Liver (tissue), 9 donors: ENCODE measurements around the gene LEMD2. TPM values are rescaled to one million over a fixed set of nuclear protein-coding genes. Genes with fewer than 3 reads are reported as not detected.

Experiments used
- DNase-seq: peaks from one replicate; pipeline ENCODE4 v3.0.0-alpha.2; 2017; ENCODE audit warnings: low spot score
- H3K27ac ChIP-seq, 2 donors: one replicate each; pipeline ENCODE4 v1.7.0; 2013; ENCODE audit warnings: inconsistent platforms in 2 of 2, low read length in 2 of 2, control low read depth in 1 of 2, low read depth in 1 of 2, mild to moderate bottlenecking in 1 of 2
- H3K27me3 ChIP-seq, 4 donors: one replicate each; pipeline versions ENCODE4 v1.6.1 to v1.7.0; 2013; ENCODE audit warnings: low read length in 3 of 4, inconsistent platforms in 1 of 4, mild to moderate bottlenecking in 1 of 4, moderate library complexity in 1 of 4; ENCODE audit not compliant: control insufficient read depth in 4 of 4, insufficient read depth in 4 of 4
- H3K36me3 ChIP-seq, 4 donors: one replicate each; pipeline versions ENCODE4 v1.6.1 to v1.7.0; 2013; ENCODE audit warnings: low read length in 3 of 4, mild to moderate bottlenecking in 3 of 4, low read depth in 1 of 4, moderate library complexity in 1 of 4; ENCODE audit not compliant: control insufficient read depth in 4 of 4, insufficient read depth in 3 of 4
- H3K4me1 ChIP-seq, 4 donors: one replicate each; pipeline versions ENCODE4 v1.6.1 to v1.7.0; 2013; ENCODE audit warnings: low read length in 3 of 4, mild to moderate bottlenecking in 3 of 4, moderate library complexity in 1 of 4; ENCODE audit not compliant: control insufficient read depth in 4 of 4, insufficient read depth in 4 of 4
- H3K4me3 ChIP-seq, 3 donors: one replicate each; pipeline versions ENCODE4 v1.6.1 to v1.7.0; 2013; ENCODE audit warnings: low read length in 3 of 3, control low read depth in 1 of 3, low read depth in 1 of 3, mild to moderate bottlenecking in 1 of 3
- H3K9ac ChIP-seq, 2 donors: one replicate each; pipeline ENCODE4 v1.7.0; 2013; ENCODE audit warnings: low read length in 2 of 2, mild to moderate bottlenecking in 2 of 2, moderate library complexity in 2 of 2, control low read depth in 1 of 2, low read depth in 1 of 2
- H3K9me3 ChIP-seq, 4 donors: one replicate each; pipeline versions ENCODE4 v1.6.1 to v1.7.0; 2013; ENCODE audit warnings: low read length in 3 of 4; ENCODE audit not compliant: control insufficient read depth in 4 of 4
- EGR1 ChIP-seq, 2 donors: IDR thresholded peaks; 2 replicates each; pipeline ENCODE4 v1.6.1; 2016 to 2018; ENCODE audit warnings: antibody characterized with exemption in 2 of 2, low read depth in 2 of 2
- FOXA1 ChIP-seq: IDR thresholded peaks from 2 replicates; pipeline ENCODE4 v1.6.1; 2016; ENCODE audit warnings: antibody characterized with exemption
- FOXA2 ChIP-seq: IDR thresholded peaks from 2 replicates; pipeline ENCODE4 v1.6.1; 2016; ENCODE audit warnings: antibody characterized with exemption
- GABPA ChIP-seq, 2 donors: IDR thresholded peaks in 1 of 2; conservative IDR thresholded peaks in 1 of 2; 2 replicates each; pipeline ENCODE4 v1.6.1; 2016; ENCODE audit warnings: antibody characterized with exemption in 2 of 2, mild to moderate bottlenecking in 1 of 2, moderate library complexity in 1 of 2
- HNF4A ChIP-seq, 2 donors: conservative IDR thresholded peaks; 2 replicates each; pipeline ENCODE4 v1.6.1; 2016; ENCODE audit warnings: antibody characterized with exemption in 2 of 2, mild to moderate bottlenecking in 2 of 2
- HNF4G ChIP-seq: IDR thresholded peaks from 2 replicates; pipeline ENCODE4 v1.6.1; 2016; ENCODE audit warnings: antibody characterized with exemption
- JUND ChIP-seq, 2 donors: IDR thresholded peaks; 2 replicates each; pipeline ENCODE4 v1.6.1; 2016; ENCODE audit warnings: antibody characterized with exemption in 2 of 2
- NR2F2 ChIP-seq: IDR thresholded peaks from 2 replicates; pipeline ENCODE4 v1.6.1; 2016; ENCODE audit warnings: antibody characterized with exemption
- RAD21 ChIP-seq, 2 donors: IDR thresholded peaks; 2 replicates each; pipeline ENCODE4 v1.6.1; 2016; ENCODE audit warnings: antibody characterized with exemption in 2 of 2, mild to moderate bottlenecking in 2 of 2
- RXRA ChIP-seq, 2 donors: IDR thresholded peaks; 2 replicates each; pipeline ENCODE4 v1.6.1; 2017 to 2018; ENCODE audit warnings: antibody characterized with exemption in 2 of 2, mild to moderate bottlenecking in 1 of 2
- SP1 ChIP-seq: IDR thresholded peaks from 2 replicates; pipeline ENCODE4 v1.6.1; 2018; ENCODE audit warnings: antibody characterized with exemption, mild to moderate bottlenecking
- TAF1 ChIP-seq: conservative IDR thresholded peaks from 2 replicates; pipeline ENCODE4 v1.6.1; 2016; ENCODE audit warnings: antibody characterized with exemption, mild to moderate bottlenecking
- YY1 ChIP-seq: IDR thresholded peaks from 2 replicates; pipeline ENCODE4 v1.6.1; 2016; ENCODE audit warnings: antibody characterized with exemption, mild to moderate bottlenecking
- WGBS: extraction: QIAGEN DNeasy Blood & Tissue Kit; methylation state at CpG from one replicate; pipeline ENCODE4 v1.1.7; 2013; 5-methylcytosine and 5-hydroxymethylcytosine counted together
- polyA plus RNA-seq, 2 donors: library from polyadenylated mRNA; stranded (reverse) in 1 of 2; unstranded in 1 of 2; fragments of 200-250 nt in 1 of 2; fragments of >200 nt in 1 of 2; fragmentation: Nextera tagmentation in 1 of 2; extraction: Ambion mirVana in 1 of 2; gene quantifications; one replicate each; pipeline versions ENCODE4 v1.2.1 to v1.2.3, GENCODE V29; 2013 to 2015
- total RNA-seq, 2 donors: library from RNA; depleted of rRNA; stranded (reverse); fragments of >200 nt; gene quantifications; one replicate each; pipeline ENCODE4 v1.2.3, GENCODE V29; 2014
- TF ChIP-seq, protein P1 (sequence below): IDR thresholded peaks from 2 replicates; pipeline ENCODE4 v1.6.1; 2016; ENCODE audit warnings: antibody characterized with exemption, mild to moderate bottlenecking
- TF ChIP-seq, protein P2 (sequence below): IDR thresholded peaks from 2 replicates; pipeline ENCODE4 v1.6.1; 2016; ENCODE audit warnings: antibody characterized with exemption
- TF ChIP-seq, protein P3 (sequence below): IDR thresholded peaks from 2 replicates; pipeline ENCODE4 v1.6.1; 2016; ENCODE audit warnings: antibody characterized with exemption
- TF ChIP-seq, protein P4 (sequence below): IDR thresholded peaks from 2 replicates; pipeline ENCODE4 v1.6.1; 2016; ENCODE audit warnings: antibody characterized with exemption
- donor health status: healthy.
- donor health status: healthy.
- donor health status: healthy.
- donor health status: healthy.
- donor health status: healthy.

The LEMD2 gene
- total and polyA plus RNA-seq, 4 donors, result 6.5 to 23.1 (median 16.6) TPM

DNA sequence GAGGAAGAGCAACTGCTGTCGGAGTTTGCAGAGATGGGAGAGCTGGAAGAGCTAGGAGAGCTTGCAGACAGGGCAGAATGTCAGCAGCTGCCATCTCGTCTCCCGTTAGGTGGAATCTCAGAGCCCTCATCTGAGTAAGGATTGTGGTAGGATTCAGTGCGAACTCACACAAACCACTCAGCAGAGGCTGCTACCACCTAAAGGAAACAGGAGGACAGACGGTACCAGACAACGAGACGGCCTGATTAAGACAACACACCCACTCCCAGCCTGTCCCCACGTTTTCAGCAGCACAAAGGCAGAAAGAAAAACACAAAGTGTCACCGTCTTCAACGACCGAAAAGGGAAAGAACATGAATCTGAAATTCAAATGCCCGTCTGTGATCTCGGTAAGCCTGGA is 4.1 kb downstream of the LEMD2 start (continued):
- TF ChIP-seq, protein P1, sequence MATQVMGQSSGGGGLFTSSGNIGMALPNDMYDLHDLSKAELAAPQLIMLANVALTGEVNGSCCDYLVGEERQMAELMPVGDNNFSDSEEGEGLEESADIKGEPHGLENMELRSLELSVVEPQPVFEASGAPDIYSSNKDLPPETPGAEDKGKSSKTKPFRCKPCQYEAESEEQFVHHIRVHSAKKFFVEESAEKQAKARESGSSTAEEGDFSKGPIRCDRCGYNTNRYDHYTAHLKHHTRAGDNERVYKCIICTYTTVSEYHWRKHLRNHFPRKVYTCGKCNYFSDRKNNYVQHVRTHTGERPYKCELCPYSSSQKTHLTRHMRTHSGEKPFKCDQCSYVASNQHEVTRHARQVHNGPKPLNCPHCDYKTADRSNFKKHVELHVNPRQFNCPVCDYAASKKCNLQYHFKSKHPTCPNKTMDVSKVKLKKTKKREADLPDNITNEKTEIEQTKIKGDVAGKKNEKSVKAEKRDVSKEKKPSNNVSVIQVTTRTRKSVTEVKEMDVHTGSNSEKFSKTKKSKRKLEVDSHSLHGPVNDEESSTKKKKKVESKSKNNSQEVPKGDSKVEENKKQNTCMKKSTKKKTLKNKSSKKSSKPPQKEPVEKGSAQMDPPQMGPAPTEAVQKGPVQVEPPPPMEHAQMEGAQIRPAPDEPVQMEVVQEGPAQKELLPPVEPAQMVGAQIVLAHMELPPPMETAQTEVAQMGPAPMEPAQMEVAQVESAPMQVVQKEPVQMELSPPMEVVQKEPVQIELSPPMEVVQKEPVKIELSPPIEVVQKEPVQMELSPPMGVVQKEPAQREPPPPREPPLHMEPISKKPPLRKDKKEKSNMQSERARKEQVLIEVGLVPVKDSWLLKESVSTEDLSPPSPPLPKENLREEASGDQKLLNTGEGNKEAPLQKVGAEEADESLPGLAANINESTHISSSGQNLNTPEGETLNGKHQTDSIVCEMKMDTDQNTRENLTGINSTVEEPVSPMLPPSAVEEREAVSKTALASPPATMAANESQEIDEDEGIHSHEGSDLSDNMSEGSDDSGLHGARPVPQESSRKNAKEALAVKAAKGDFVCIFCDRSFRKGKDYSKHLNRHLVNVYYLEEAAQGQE, result no peak
- TF ChIP-seq RXRA (IDR thresholded peaks at IDR 0.05), result no peak
- TF ChIP-seq, protein P2, sequence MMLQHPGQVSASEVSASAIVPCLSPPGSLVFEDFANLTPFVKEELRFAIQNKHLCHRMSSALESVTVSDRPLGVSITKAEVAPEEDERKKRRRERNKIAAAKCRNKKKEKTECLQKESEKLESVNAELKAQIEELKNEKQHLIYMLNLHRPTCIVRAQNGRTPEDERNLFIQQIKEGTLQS, result no peak
- no peak for TF ChIP-seq EGR1 (IDR thresholded peaks at IDR 0.05; ENCODE audit: low read depth in 2 of 2)
- no peak for TF ChIP-seq HNF4G
- no peak for TF ChIP-seq FOXA1
- no peak for TF ChIP-seq GABPA (IDR thresholded peaks at IDR 0.05 in 1 of 2, conservative IDR thresholded peaks at IDR 0.05 in 1 of 2)
- no peak for TF ChIP-seq YY1
- no peak for TF ChIP-seq FOXA2
- no peak for TF ChIP-seq TAF1
- TF ChIP-seq NR2F2, result no peak
- TF ChIP-seq RAD21 (IDR thresholded peaks at IDR 0.05), result no peak

DNA sequence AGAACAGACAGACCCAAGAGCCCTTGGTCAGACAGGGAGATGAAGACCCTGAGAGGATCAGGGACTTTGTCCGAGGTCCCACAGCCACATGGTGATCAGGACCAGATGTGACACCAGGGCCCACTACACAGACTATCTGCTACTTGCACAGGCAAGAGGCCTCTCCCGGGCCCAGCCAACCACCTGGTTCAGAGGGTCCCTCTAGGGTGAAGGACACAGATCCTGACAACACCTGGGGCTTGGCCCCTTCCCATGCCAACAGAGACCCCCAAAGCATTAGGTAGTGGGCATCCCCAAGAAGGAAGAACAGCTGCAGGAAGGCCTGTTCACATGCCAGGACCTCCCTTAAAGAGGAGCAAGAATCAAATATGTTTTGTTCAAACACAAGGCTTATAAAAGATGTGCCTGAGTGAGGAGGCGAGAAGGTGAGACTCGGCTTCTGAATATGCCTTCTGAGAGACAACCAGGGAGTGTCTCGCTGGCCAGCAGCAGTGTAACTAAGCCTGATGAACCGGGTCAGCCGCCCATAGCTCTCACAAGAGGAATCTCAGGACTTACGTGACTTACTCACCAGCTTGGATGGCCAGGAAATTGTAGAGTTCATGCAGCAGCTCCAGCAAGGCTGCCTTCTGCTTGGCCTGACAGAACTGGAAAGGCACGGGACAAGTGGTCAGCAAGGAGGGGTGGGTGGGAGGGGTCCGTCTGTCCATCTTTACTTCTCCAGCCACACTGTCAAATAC is 5.0 kb downstream of the LEMD2 start:
- H3K27me3 ChIP-seq, result no peaks in the 10 kb centered on the region
- DNase-seq, result no peak
- WGBS, result 96% methylated on average over 10 of the region's 10 CpGs
- peaks cover 1 to 20% (median 15%) of the 10 kb centered on the region in 4 donors for H3K4me1 ChIP-seq
- TF ChIP-seq TAF1 (no peak), NR2F2 (no peak)
- no peak overlapping the region for H3K27ac ChIP-seq
- no peaks in the 10 kb centered on the region for H3K9me3 ChIP-seq
- peaks cover 17 to 45% (median 30%) of the 10 kb centered on the region in 4 donors for H3K36me3 ChIP-seq
- no peak overlapping the region for H3K4me3 ChIP-seq
- H3K9ac ChIP-seq, result no peak overlapping the region

DNA sequence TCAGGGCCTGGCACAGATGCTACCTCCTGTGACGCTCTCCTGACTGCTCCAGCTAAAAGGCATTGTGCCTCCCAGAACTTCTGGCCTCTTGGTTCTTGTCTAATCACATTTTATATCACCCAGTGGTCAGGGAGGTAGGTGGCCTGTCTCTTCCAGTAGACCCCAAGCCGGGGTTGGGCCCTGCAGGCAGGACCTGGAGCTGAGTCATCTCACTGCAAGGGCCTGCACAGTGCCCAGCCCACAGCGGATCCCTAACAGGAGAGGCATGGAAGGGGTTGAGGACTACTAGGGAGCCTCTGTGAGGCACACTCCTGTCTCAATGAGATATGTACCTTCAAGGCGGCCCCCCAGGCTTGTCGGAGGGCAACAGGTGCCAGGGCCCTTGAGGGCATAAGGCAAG is 6.4 kb downstream of the LEMD2 start:
- Histone ChIP-seq H3K27me3 (no peaks in the 10 kb centered on the region), H3K4me3 (no peak overlapping the region), H3K27ac (no peak overlapping the region), H3K9ac (no peak overlapping the region), H3K36me3 (peaks cover 28 to 59% (median 43%) of the 10 kb centered on the region in 4 donors), H3K4me1 (peaks cover 1 to 14% (median 10%) of the 10 kb centered on the region in 4 donors), H3K9me3 (no peaks in the 10 kb centered on the region)
- DNase-seq, result no peak
- 98% methylated on average over 5 of the region's 5 CpGs for WGBS
- TF ChIP-seq EGR1 (IDR thresholded peaks at IDR 0.05; ENCODE audit: low read depth in 2 of 2), result no peak
- no peak for TF ChIP-seq GABPA (IDR thresholded peaks at IDR 0.05 in 1 of 2, conservative IDR thresholded peaks at IDR 0.05 in 1 of 2)
- TF ChIP-seq, protein P3, sequence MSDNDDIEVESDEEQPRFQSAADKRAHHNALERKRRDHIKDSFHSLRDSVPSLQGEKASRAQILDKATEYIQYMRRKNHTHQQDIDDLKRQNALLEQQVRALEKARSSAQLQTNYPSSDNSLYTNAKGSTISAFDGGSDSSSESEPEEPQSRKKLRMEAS, result no peak
- TF ChIP-seq SP1, result no peak
- TF ChIP-seq FOXA2, result no peak
- no peak for TF ChIP-seq FOXA1
- no peak for TF ChIP-seq HNF4A (conservative IDR thresholded peaks at IDR 0.05)
- no peak for TF ChIP-seq NR2F2
- TF ChIP-seq RXRA (IDR thresholded peaks at IDR 0.05), result no peak
- TF ChIP-seq, protein P1, result no peak
- TF ChIP-seq RAD21 (IDR thresholded peaks at IDR 0.05), result no peak
- TF ChIP-seq, protein P4, sequence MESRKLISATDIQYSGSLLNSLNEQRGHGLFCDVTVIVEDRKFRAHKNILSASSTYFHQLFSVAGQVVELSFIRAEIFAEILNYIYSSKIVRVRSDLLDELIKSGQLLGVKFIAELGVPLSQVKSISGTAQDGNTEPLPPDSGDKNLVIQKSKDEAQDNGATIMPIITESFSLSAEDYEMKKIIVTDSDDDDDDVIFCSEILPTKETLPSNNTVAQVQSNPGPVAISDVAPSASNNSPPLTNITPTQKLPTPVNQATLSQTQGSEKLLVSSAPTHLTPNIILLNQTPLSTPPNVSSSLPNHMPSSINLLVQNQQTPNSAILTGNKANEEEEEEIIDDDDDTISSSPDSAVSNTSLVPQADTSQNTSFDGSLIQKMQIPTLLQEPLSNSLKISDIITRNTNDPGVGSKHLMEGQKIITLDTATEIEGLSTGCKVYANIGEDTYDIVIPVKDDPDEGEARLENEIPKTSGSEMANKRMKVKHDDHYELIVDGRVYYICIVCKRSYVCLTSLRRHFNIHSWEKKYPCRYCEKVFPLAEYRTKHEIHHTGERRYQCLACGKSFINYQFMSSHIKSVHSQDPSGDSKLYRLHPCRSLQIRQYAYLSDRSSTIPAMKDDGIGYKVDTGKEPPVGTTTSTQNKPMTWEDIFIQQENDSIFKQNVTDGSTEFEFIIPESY, result no peak
- TF ChIP-seq YY1, result no peak
- TF ChIP-seq JUND (IDR thresholded peaks at IDR 0.05), result no peak
- no peak for TF ChIP-seq HNF4G
- TF ChIP-seq, protein P2, result no peak
- TF ChIP-seq TAF1, result no peak
